Measurements from ENCODE around the gene ARHGAP10.

ARHGAP10 gene

GRCh38 chr4:148006001-148006400, 274.1 kb downstream of the ARHGAP10 start:
- DNase-seq, result no peak

- no peak for DNase-seq
Measured at GRCh38 chr4:148007314-148007760, 275.4 kb downstream of the ARHGAP10 start.

- DNase-seq, result no peak
Measured at GRCh38 chr4:148007792-148008191, 275.9 kb downstream of the ARHGAP10 start.

GRCh38 chr4:148015058-148015457, 283.2 kb downstream of the ARHGAP10 start:
- DNase-seq, result no peak

GRCh38 chr4:148015468-148015867, 283.6 kb downstream of the ARHGAP10 start:
- DNase-seq, result no peak

- no peak for DNase-seq
Measured at GRCh38 chr4:148016063-148016637, 284.3 kb downstream of the ARHGAP10 start.

GRCh38 chr4:148017801-148018200, 285.9 kb downstream of the ARHGAP10 start:
- no peak for DNase-seq

- no peak for DNase-seq
Measured at GRCh38 chr4:148021686-148022085, 289.8 kb downstream of the ARHGAP10 start.

- no peak for DNase-seq
Measured at GRCh38 chr4:148022975-148023374, 291.1 kb downstream of the ARHGAP10 start.

GRCh38 chr4:148023512-148024181, 291.8 kb downstream of the ARHGAP10 start:
- no peak for DNase-seq

- no peak for DNase-seq
Measured at GRCh38 chr4:148025981-148026380, 294.1 kb downstream of the ARHGAP10 start.

GRCh38 chr4:148027201-148027600, 295.3 kb downstream of the ARHGAP10 start:
- DNase-seq, result no peak

- DNase-seq, result no peak
Measured at GRCh38 chr4:148029781-148030180, 297.9 kb downstream of the ARHGAP10 start.

GRCh38 chr4:148030193-148030873, 298.4 kb downstream of the ARHGAP10 start:
- no peak for DNase-seq

- DNase-seq, result no peak
Measured at GRCh38 chr4:148034813-148035212, 302.9 kb downstream of the ARHGAP10 start.

- DNase-seq, result no peak
Measured at GRCh38 chr4:148041606-148042329, 309.9 kb downstream of the ARHGAP10 start.

- no peak for DNase-seq
Measured at GRCh38 chr4:148044089-148044911, 312.4 kb downstream of the ARHGAP10 start.

GRCh38 chr4:148044912-148045352, 313.0 kb downstream of the ARHGAP10 start:
- no peak for DNase-seq

- no peak for DNase-seq
Measured at GRCh38 chr4:148048598-148048997, 316.7 kb downstream of the ARHGAP10 start.

GRCh38 chr4:148051403-148051802, 319.5 kb downstream of the ARHGAP10 start:
- no peak for DNase-seq

GRCh38 chr4:148052448-148052847, 320.6 kb downstream of the ARHGAP10 start:
- DNase-seq, result no peak

- DNase-seq, result no peak
Measured at GRCh38 chr4:148053298-148054003, 321.6 kb downstream of the ARHGAP10 start.

Measured in activated CD4-positive, alpha-beta T cell treated with anti-CD3 and anti-CD28 coated beads for 48 hours (primary cell).